ENCODE data around the gene EEIG1.

DNA sequence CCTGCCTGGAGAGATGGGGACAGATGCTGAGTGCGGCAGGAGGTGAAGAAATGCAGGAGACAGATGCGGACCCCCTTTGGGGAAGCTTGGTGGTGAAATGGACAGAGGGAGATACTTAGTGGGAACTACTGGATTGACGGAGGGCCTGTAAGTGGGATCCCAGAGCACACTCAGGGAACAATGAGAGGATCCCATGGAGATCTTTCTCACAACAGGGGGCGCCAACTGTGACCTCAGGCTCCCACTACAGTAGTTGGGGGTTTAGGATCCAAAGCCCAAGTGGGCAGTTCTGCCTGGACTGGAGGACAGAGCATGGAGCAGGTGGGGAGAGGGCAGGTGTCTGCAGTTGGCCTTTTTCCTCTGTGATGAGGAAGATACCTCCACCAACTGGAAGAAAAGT, 46.5 kb downstream of the EEIG1 start:
- TF ChIP-seq EZH2 (IDR thresholded peaks at IDR 0.05; ENCODE audit: insufficient read depth, poor library complexity, severe bottlenecking): no peak
- no peak for TF ChIP-seq EZH2phosphoT487 (IDR thresholded peaks at IDR 0.05; ENCODE audit: insufficient read depth, low read depth)

All from GM23248 (cell line).